ENCODE results near the gene RAPGEF1.

RAPGEF1 gene

DNA sequence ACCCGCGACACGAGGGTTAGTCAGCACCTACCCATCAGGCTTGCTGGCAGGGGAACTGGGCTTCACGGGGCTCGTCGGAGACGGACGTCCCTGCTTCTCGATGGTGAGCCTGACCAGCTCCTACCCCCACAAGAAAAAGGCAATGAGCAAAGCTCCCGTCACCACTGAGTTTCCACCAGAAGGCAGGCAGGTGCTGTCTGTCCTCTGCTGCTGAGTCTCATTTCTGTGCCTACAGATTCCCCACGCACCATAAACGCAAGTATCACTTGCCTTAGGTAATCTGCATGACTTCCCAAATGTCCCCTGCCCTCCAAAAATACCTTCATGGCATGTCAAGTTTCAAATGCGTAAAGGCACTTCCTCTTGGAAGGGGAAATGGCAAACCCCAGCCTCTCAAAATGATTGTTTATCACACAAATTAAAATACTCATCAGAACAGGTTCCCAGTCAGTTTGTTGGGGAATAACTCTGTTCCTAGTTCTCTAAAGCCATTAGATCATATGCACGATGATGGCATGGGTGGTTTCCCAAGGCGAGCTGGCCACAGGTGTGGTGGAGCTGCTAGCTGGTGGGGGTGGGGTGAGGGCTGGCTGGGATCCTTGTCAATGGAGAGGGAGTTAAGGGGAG is 109.6 kb downstream of the RAPGEF1 start:
- H3K27me3 ChIP-seq = no peaks in the 10 kb centered on the region
- H3K4me1 ChIP-seq = peaks cover 63 to 100% (median 92%) of the 10 kb centered on the region in 10 experiments

GRCh38 chr9:131629825-131630204 is 110.1 kb downstream of the RAPGEF1 start:
- H4K20me1 ChIP-seq = peaks cover 0 to 39% (median 0%) of the 10 kb centered on the region in 11 experiments; a peak in 4 of 22 replicates
- peaks cover 58 to 100% (median 92%) of the 10 kb centered on the region in 10 experiments for H3K4me1 ChIP-seq
- H3K27me3 ChIP-seq = no peaks in the 10 kb centered on the region
- H3K27ac ChIP-seq = peak overlapping the region; percentile 29 to 97 (median 70); a peak in 16 of 22 replicates
- peak overlapping the region in 10 of 11 experiments; percentile 40 to 91 (median 73); a peak in 18 of 22 replicates for H3K4me2 ChIP-seq
- no peaks in the 10 kb centered on the region for H3K9me3 ChIP-seq (replicated peaks in 1 of 11)
- peak overlapping the region in 4 of 11 experiments; percentile 40 to 89 (median 72); a peak in 9 of 22 replicates for H3K9ac ChIP-seq
- no peak for TF ChIP-seq Cebpa-rat (IDR thresholded peaks at IDR 0.05)
- H3K36me3 ChIP-seq = peaks cover 51 to 97% (median 74%) of the 10 kb centered on the region in 11 experiments
- no peak overlapping the region for H3K4me3 ChIP-seq

More for the DNA sequence above, 109.6 kb downstream of the RAPGEF1 start:
- peak overlapping the region in 5 of 11 experiments; percentile 1 to 89 (median 63); a peak in 10 of 22 replicates for H3K9ac ChIP-seq
- H4K20me1 ChIP-seq = peaks cover 0 to 37% (median 0%) of the 10 kb centered on the region in 11 experiments; a peak in 4 of 22 replicates
- H3K36me3 ChIP-seq = peaks cover 47 to 97% (median 71%) of the 10 kb centered on the region in 11 experiments
- H3K27ac ChIP-seq = peak overlapping the region; percentile 29 to 97 (median 70); a peak in 18 of 22 replicates
- H3K9me3 ChIP-seq (replicated peaks in 1 of 11) = no peaks in the 10 kb centered on the region
- peak overlapping the region; percentile 40 to 91 (median 69) for H3K4me2 ChIP-seq
- H3K4me3 ChIP-seq = 0 out of 20 replicates have a peak overlapping the region, but pooled peaks of 1 of the 10 experiments have one; percentile 9
- TF ChIP-seq Cebpa-rat (IDR thresholded peaks at IDR 0.05) = no peak

DNA sequence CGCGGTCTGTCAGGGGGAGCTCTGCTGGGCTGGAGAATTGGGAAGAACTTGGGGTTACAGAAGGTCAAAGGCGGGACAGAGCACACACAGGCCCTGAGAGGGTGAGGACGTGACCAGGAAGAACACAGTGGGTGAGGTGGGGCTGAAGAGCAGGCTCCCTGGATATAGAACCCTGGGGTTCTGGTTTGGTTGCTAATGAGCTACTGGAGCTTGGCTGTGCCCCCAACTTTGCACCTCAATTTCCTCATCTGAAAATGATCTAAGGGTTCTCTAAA is 110.7 kb downstream of the RAPGEF1 start:
- peak overlapping the region in 6 of 11 experiments; percentile 6 to 89 (median 62); a peak in 9 of 22 replicates for H3K9ac ChIP-seq
- no peak for TF ChIP-seq Cebpa-rat (IDR thresholded peaks at IDR 0.05)
- no peak overlapping the region for H3K4me3 ChIP-seq
- H3K9me3 ChIP-seq (replicated peaks in 1 of 11) = no peaks in the 10 kb centered on the region
- peaks cover 0 to 45% (median 0%) of the 10 kb centered on the region in 11 experiments; a peak in 4 of 22 replicates for H4K20me1 ChIP-seq
- H3K4me1 ChIP-seq = peaks cover 55 to 100% (median 92%) of the 10 kb centered on the region in 10 experiments
- H3K27ac ChIP-seq = peak overlapping the region; percentile 49 to 97 (median 74)
- H3K36me3 ChIP-seq = peaks cover 51 to 97% (median 75%) of the 10 kb centered on the region in 11 experiments
- H3K27me3 ChIP-seq = no peaks in the 10 kb centered on the region
- peak overlapping the region in 8 of 11 experiments; percentile 47 to 91 (median 79); a peak in 15 of 22 replicates for H3K4me2 ChIP-seq

DNA sequence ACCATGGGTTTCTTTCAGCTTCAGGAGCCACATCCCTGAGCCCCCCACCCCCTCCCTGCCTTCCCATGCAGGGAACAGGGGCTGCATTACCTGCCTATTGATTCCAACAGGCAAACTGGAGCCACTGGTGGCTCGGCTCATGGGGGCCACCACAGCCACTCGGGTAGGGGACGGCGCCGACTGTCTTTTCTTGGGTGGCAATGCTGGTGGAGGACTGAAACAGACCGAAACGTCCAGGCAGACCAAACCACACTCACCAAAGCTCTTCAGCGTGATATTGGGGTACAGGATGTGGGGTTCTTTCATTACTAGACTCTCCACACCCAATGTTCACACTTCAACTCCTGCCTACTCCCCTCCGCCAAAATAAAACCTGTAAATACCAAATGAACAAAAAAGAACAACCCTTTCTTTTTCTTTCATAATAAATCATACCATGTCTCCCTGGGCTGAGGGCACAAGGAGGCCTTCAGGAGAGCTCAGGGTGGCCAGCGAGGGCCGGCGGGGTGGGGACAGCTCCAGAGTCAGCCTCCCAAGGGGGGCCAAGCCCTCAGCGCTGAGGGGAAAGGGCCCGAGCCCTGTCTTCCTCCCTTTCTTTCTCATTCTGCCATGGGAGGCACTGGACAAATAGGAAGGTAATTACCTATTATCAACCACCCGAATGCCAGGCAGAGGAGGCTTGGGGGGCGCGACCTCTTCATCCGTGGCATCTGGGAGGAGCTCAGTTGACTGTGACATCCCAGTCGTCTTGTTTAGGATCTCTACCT is 111.2 kb downstream of the RAPGEF1 start:
- Histone ChIP-seq H3K4me3 (no peak overlapping the region), H4K20me1 (peaks cover 0 to 50% (median 0%) of the 10 kb centered on the region in 11 experiments; a peak in 4 of 22 replicates), H3K36me3 (peaks cover 50 to 97% (median 75%) of the 10 kb centered on the region in 11 experiments), H3K27me3 (no peaks in the 10 kb centered on the region), H3K4me2 (peak overlapping the region; percentile 31 to 91 (median 72)), H3K4me1 (peaks cover 55 to 100% (median 92%) of the 10 kb centered on the region in 10 experiments), H3K27ac (peak overlapping the region; percentile 49 to 97 (median 74)), H3K9ac (peak overlapping the region in 9 of 11 experiments; percentile 3 to 89 (median 57); a peak in 15 of 22 replicates), H3K9me3 (replicated peaks in 1 of 11) (no peaks in the 10 kb centered on the region)
- no peak for TF ChIP-seq Cebpa-rat (IDR thresholded peaks at IDR 0.05)

DNA sequence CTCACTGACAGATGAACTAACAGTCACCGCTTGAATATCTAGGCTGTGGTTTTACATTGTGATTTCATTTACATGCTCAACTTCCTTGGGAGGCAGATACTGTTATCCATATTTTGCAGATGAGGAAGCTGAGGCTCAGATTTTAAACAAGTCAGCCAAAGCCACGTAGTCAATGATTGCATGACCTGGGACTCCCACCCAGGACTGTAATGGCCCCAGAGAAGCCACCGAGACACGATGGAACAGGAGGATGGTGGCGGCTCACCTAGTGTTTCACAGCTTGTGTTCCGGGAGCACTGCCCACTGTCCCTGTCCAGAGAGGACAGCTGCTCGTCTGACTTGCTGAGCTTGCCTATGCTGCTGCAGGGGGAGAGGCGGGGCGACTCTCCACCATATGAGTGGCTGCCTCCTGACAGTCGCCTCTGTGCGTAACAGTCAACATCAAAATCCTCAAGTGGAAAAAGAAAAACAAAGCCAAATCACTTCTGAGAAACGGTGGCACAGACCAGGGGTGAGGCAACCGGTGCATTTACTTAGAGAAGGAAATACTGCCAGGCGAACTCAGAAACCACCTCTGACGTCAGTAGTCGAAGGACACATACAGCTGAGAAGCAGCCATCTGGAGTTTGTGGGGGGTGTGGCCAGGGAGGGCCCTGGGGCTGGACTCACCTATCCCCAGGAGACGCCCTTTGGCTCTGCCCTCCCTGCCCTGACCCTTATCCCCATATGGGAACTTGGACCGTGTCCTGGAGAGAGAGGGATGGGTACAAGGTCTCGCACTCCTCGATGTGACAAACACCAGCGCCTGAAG is 112.0 kb downstream of the RAPGEF1 start:
- Histone ChIP-seq H3K9ac (peak overlapping the region; percentile 20 to 89 (median 57); a peak in 19 of 22 replicates), H3K36me3 (peaks cover 50 to 97% (median 75%) of the 10 kb centered on the region in 11 experiments), H3K27me3 (no peaks in the 10 kb centered on the region), H3K9me3 (replicated peaks in 1 of 11) (peaks cover 0 to 7% (median 0%) of the 10 kb centered on the region in 11 experiments; a peak in 9 of 22 replicates), H3K4me3 (peak overlapping the region in 1 of 10 experiments; percentile 30; a peak in 1 of 20 replicates), H3K4me1 (peaks cover 52 to 100% (median 92%) of the 10 kb centered on the region in 10 experiments), H3K27ac (peak overlapping the region; percentile 49 to 97 (median 74)), H3K4me2 (peak overlapping the region; percentile 31 to 91 (median 72)), H4K20me1 (peaks cover 0 to 58% (median 0%) of the 10 kb centered on the region in 11 experiments; a peak in 4 of 22 replicates)
- TF ChIP-seq Cebpa-rat (IDR thresholded peaks at IDR 0.05) = peak in 1 of 11 experiments; percentile 46; a peak in 2 of 22 replicates

- Histone ChIP-seq H3K4me2 (peak overlapping the region; percentile 31 to 91 (median 72); a peak in 19 of 22 replicates), H3K9me3 (replicated peaks in 1 of 11) (peaks cover 0 to 13% (median 0%) of the 10 kb centered on the region in 11 experiments; a peak in 11 of 22 replicates), H4K20me1 (peaks cover 0 to 58% (median 0%) of the 10 kb centered on the region in 11 experiments; a peak in 4 of 22 replicates), H3K27me3 (no peaks in the 10 kb centered on the region), H3K9ac (peak overlapping the region in 9 of 11 experiments; percentile 39 to 89 (median 58); a peak in 14 of 22 replicates), H3K27ac (peak overlapping the region; percentile 49 to 97 (median 74)), H3K36me3 (peaks cover 52 to 98% (median 75%) of the 10 kb centered on the region in 11 experiments), H3K4me3 (peak overlapping the region in 1 of 10 experiments; percentile 30; a peak in 1 of 20 replicates), H3K4me1 (peaks cover 56 to 100% (median 94%) of the 10 kb centered on the region in 10 experiments)
- TF ChIP-seq Cebpa-rat (IDR thresholded peaks at IDR 0.05) = no peak
Measured at GRCh38 chr9:131627326-131627647, 112.6 kb downstream of the RAPGEF1 start.

- peak overlapping the region in 9 of 11 experiments; percentile 13 to 97 (median 27); a peak in 14 of 22 replicates for H3K27ac ChIP-seq
- no peaks in the 10 kb centered on the region for H3K27me3 ChIP-seq
- H3K4me3 ChIP-seq = no peak overlapping the region
- peaks cover 59 to 100% (median 95%) of the 10 kb centered on the region in 10 experiments for H3K4me1 ChIP-seq
- H3K36me3 ChIP-seq = peaks cover 65 to 99% (median 79%) of the 10 kb centered on the region in 11 experiments
- no peak for TF ChIP-seq Cebpa-rat (IDR thresholded peaks at IDR 0.05)
- H3K9ac ChIP-seq = peak overlapping the region in 4 of 11 experiments; percentile 6 to 89 (median 29); a peak in 7 of 22 replicates
- peaks cover 0 to 61% (median 0%) of the 10 kb centered on the region in 11 experiments; a peak in 5 of 22 replicates for H4K20me1 ChIP-seq
- H3K9me3 ChIP-seq (replicated peaks in 1 of 11) = peaks cover 0 to 16% (median 0%) of the 10 kb centered on the region in 11 experiments; a peak in 11 of 22 replicates
- H3K4me2 ChIP-seq = peak overlapping the region in 3 of 11 experiments; percentile 81 to 91 (median 86); a peak in 6 of 22 replicates
Measured at GRCh38 chr9:131625790-131626670, 113.8 kb downstream of the RAPGEF1 start.
